Activated naive CD4-positive, alpha-beta T cell treated with anti-CD3 and anti-CD28 coated beads, Interleukin-2, amount 50 U/mL, for 72 hours (primary cell): ENCODE measurements around the gene ADGRD1. TPM values are rescaled to one million over a fixed set of nuclear protein-coding genes. Genes with fewer than 3 reads are reported as not detected.

ENCODE experiments used
- ATAC-seq, 2 donors: fragments of 150-1000 bp; cut with Tn5 transposase; 2 replicates each; pipeline ENCODE4 v1.10.0; 2021; ENCODE audit warnings: mild to moderate bottlenecking in 2 of 2, moderate library complexity in 2 of 2
- DNase-seq, 2 donors: peaks; one replicate each; pipeline ENCODE4 v3.0.0; 2021 to 2022; ENCODE audit warnings: low spot score in 2 of 2
- H3K27ac Mint-ChIP-seq, 2 donors: one replicate each; pipeline ENCODE4 v1.8.0; 2022; ENCODE audit warnings: mild to moderate bottlenecking in 2 of 2, mixed read lengths in 2 of 2
- H3K36me3 Mint-ChIP-seq, 2 donors: one replicate each; pipeline ENCODE4 v1.8.0; 2022; ENCODE audit warnings: mixed read lengths in 2 of 2
- H3K9me3 Mint-ChIP-seq, 2 donors: one replicate each; pipeline ENCODE4 v1.8.0; 2022; ENCODE audit warnings: mixed read lengths in 2 of 2
- total RNA-seq, 2 donors: library from RNA; stranded (reverse); gene quantifications; one replicate each; pipeline ENCODE4 v1.2.3, GENCODE V29; 2022

ADGRD1 gene
- total RNA-seq, 2 donors from 2014 or later: 0.70 TPM; not detected in 1

DNA sequence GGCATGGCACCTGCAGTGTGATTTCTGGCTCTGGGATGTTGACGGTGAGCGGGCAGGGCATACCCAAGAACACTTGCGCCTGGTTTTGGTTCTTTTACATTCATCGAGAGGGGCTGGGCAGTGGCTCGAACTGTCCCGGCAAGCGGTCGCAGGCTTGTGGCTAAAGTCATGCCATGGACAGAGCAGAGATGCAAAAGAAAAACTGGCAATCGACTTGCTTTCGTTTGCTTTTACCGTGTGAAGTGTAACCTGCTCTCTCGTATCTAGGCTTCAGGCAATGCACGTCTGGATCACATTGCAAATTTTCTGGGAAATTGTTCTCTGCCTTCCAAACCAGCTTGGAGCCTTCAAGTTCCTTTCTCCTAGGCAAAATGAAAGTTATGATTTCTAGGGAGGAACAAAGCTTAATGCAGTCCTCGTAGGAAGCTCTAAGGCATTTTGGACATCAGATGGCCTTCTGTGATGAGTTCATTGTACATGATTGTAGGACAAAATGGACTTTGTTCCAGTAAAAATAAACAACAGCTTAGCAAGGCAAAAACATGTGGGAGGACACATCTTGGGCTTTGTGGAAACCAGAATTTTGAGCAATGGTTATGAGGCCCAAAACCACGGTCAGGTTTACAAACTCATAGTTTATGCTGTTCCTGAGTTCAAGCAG is 18.3 kb downstream of the ADGRD1 start:
- DNase-seq (no peak), ATAC-seq (no peak)
- peak overlapping the region in 1 of 2 donors; percentile 60 for H3K27ac Mint-ChIP-seq
- H3K36me3 Mint-ChIP-seq: no peaks in the 10 kb centered on the region
- H3K9me3 Mint-ChIP-seq: no peaks in the 10 kb centered on the region

DNA sequence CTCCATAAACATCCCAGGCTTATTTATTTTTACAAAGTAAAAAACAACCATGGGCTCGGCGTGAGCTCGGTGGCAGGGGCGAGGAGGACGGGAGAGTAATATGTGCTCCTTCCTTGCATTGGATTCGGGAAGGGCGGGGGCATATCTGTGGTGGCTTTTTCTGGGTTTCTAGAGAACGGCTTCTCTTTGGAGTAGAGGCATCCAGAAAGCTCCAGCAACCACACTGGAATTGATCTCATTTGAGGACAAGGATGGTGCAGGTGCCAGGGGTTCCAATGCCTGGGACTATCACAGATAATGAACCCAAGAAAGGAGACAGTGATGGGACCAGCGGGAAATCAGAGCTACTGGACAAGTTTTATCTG is 18.9 kb downstream of the ADGRD1 start:
- no peak for DNase-seq
- Mint-ChIP-seq H3K36me3 (no peaks in the 10 kb centered on the region), H3K27ac (no peak overlapping the region), H3K9me3 (no peaks in the 10 kb centered on the region)
- no peak for ATAC-seq

- no peaks in the 10 kb centered on the region for H3K36me3 Mint-ChIP-seq
- no peaks in the 10 kb centered on the region for H3K9me3 Mint-ChIP-seq
- ATAC-seq: no peak
- no peak overlapping the region for H3K27ac Mint-ChIP-seq
- DNase-seq: no peak
Measured at GRCh38 chr12:130973109-130973508, 19.4 kb downstream of the ADGRD1 start.

GRCh38 chr12:130973906-130974305 is 20.2 kb downstream of the ADGRD1 start:
- Mint-ChIP-seq H3K36me3 (no peaks in the 10 kb centered on the region), H3K27ac (peak overlapping the region in 1 of 2 donors; percentile 44), H3K9me3 (no peaks in the 10 kb centered on the region)
- no peak for ATAC-seq
- no peak for DNase-seq

- Mint-ChIP-seq H3K9me3 (no peaks in the 10 kb centered on the region), H3K36me3 (no peaks in the 10 kb centered on the region), H3K27ac (no peak overlapping the region)
- DNase-seq (no peak), ATAC-seq (no peak)
Measured at GRCh38 chr12:130975116-130975515, 21.4 kb downstream of the ADGRD1 start.

DNA sequence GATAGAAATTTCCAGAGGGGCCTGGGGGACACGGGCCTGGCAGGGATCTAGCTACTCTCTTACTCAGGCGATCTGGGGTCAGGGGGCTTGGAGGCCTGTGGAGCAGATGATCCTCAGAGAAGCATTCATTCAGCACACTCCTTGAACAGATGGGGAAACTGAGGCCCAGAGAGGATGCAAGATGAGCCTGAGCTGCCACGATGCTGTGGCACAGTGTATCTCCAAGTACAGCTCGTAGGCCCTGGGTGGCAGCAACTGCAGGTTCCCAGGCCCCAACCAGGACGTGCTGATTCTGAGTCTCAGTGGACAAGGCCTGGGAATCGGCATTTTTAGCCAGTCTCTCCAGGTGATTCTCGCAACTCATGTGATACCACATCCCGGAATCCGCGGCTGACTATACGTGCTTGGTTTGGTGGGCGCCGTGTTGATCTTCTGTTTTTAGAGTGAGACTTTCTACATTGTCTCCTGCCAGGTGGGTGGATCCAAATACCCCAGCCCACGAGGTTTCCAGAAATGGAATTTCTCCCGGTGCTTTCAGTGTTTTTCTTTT is 22.5 kb downstream of the ADGRD1 start:
- no peaks in the 10 kb centered on the region for H3K36me3 Mint-ChIP-seq
- no peaks in the 10 kb centered on the region for H3K9me3 Mint-ChIP-seq
- ATAC-seq (no peak), DNase-seq (no peak)
- H3K27ac Mint-ChIP-seq: no peak overlapping the region

GRCh38 chr12:130977046-130977742 is 23.5 kb downstream of the ADGRD1 start:
- no peaks in the 10 kb centered on the region for H3K9me3 Mint-ChIP-seq
- H3K27ac Mint-ChIP-seq: no peak overlapping the region
- DNase-seq (no peak), ATAC-seq (no peak)
- H3K36me3 Mint-ChIP-seq: no peaks in the 10 kb centered on the region

DNA sequence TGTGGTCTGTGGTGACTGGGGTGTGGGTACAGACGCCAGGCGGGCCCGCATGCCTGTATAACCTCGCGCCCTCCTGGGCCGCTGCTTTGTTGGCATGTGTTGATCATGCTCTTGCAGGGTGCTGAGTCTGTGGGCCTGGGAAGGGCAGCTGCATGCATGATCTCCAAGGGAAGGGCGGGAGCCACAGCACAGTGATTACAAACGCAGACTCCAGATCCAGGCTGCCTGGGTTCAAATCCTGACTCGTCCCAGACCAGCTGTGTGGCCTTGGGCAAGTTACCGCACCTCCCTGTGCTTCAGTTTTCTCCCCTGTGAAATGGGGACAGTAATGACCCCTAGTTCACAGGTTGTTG is 24.0 kb downstream of the ADGRD1 start:
- H3K27ac Mint-ChIP-seq: no peak overlapping the region
- no peak for ATAC-seq
- no peaks in the 10 kb centered on the region for H3K9me3 Mint-ChIP-seq
- H3K36me3 Mint-ChIP-seq: no peaks in the 10 kb centered on the region
- DNase-seq: no peak

GRCh38 chr12:130978785-130979184 is 25.1 kb downstream of the ADGRD1 start:
- DNase-seq (no peak), ATAC-seq (no peak)
- Mint-ChIP-seq H3K9me3 (no peaks in the 10 kb centered on the region), H3K36me3 (no peaks in the 10 kb centered on the region), H3K27ac (no peak overlapping the region)

DNA sequence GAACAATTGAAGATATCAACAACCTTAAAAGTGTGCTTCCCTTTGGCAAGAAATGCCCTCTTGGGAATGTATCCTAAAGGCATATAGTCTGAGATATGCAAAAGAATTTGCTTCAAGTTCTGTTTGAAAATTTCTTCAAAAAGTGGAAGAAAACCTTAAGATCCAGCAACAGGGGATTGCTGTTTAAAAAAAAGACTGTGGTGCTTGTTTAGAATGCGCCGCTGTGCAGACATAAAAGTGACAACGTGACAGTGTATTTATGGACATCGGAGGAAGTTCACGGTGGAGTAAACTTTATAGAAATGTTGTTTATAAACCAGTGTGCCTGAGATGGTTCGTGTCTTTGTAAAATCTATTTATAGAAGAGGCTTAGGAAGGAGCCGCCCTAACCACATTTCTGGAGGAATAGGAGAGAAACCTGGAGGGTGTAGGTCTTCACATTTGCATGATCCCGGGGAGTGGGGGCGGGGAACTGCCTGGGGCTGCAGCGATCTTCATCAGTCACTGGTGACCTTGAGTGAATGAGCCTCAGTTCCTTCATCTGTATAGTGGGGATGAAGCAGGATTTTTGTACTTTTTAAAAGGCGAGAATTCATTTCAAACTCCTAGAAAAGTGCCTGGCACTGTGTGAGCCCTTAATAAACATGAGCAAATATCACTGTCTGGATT is 27.5 kb downstream of the ADGRD1 start:
- ATAC-seq (no peak), DNase-seq (no peak)
- H3K27ac Mint-ChIP-seq: no peak overlapping the region
- no peaks in the 10 kb centered on the region for H3K36me3 Mint-ChIP-seq
- no peaks in the 10 kb centered on the region for H3K9me3 Mint-ChIP-seq

DNA sequence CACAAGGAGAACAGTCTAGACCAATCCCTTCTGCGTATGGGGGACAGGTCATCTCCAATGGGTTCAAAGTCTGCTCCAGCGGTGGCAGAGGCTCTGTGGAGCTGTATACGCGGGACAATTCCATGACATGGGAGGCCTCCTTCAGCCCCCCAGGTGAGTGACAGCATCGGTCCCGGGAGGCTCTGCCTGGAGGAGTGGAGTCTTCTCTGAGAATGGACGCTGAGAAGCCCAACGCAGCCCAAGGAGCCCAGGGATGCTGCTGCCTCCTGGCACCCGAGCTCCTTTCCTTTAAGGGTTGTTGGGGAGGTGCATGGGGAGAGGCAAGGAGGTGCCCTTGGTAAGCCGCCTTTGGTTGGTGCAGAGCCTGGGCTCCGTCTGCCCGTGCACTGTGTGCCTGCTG is 28.2 kb downstream of the ADGRD1 start:
- DNase-seq: no peak
- Mint-ChIP-seq H3K27ac (no peak overlapping the region), H3K36me3 (no peaks in the 10 kb centered on the region), H3K9me3 (no peaks in the 10 kb centered on the region)
- ATAC-seq: no peak

GRCh38 chr12:130982565-130983225 is 29.0 kb downstream of the ADGRD1 start:
- no peaks in the 10 kb centered on the region for H3K9me3 Mint-ChIP-seq
- no peak overlapping the region for H3K27ac Mint-ChIP-seq
- no peaks in the 10 kb centered on the region for H3K36me3 Mint-ChIP-seq
- ATAC-seq (no peak), DNase-seq (no peak)

- H3K9me3 Mint-ChIP-seq: no peaks in the 10 kb centered on the region
- no peaks in the 10 kb centered on the region for H3K36me3 Mint-ChIP-seq
- DNase-seq: no peak
- no peak for ATAC-seq
- H3K27ac Mint-ChIP-seq: no peak overlapping the region
Measured at GRCh38 chr12:130983328-130984017, 29.8 kb downstream of the ADGRD1 start.

GRCh38 chr12:130984183-130985058 is 30.7 kb downstream of the ADGRD1 start:
- ATAC-seq: no peak
- no peak for DNase-seq
- H3K9me3 Mint-ChIP-seq: no peaks in the 10 kb centered on the region
- no peaks in the 10 kb centered on the region for H3K36me3 Mint-ChIP-seq
- no peak overlapping the region for H3K27ac Mint-ChIP-seq

DNA sequence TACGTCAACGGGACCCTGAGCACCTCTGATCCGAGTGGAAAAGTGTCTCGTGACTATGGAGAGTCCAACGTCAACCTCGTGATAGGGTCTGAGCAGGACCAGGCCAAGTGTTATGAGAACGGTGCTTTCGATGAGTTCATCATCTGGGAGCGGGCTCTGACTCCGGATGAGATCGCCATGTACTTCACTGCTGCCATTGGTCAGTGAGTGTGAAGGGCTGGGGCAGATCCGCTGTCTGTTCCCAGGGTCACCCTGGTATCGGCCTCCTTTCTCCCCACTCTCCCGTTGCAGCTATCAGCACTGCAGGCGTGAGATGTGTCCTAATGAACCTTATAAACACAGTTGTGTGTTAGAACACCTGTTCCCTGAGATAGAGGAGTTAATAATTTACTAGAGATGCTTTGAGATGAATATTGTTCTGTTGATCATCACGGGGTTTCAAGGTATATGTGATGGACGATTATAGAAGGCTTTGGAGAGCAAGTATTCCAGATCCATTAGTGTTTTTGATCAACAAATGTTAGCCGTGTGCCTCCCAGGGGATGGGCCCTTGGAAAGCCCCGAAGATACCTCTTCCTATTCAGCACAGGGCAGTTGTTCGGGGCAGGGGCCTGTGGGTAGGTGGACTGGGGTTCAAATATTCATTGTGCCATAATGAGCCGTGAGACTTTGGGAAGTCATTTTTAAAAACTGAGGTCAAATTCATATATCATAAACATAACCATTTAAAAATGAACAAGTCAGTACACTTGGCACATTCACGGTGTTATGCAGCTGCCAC is 33.6 kb downstream of the ADGRD1 start:
- DNase-seq: no peak
- Mint-ChIP-seq H3K27ac (no peak overlapping the region), H3K9me3 (no peaks in the 10 kb centered on the region), H3K36me3 (no peaks in the 10 kb centered on the region)
- no peak for ATAC-seq
